NOMO-1 (cell line): ENCODE data around the gene SRD5A3.

Experiments used
- DNase-seq, 2 experiments: peaks; one replicate each; lab custom pipeline; 2025; ENCODE audit not compliant: unreplicated experiment in 2 of 2; lab: John Stamatoyannopoulos, UW

The SRD5A3 gene

DNA sequence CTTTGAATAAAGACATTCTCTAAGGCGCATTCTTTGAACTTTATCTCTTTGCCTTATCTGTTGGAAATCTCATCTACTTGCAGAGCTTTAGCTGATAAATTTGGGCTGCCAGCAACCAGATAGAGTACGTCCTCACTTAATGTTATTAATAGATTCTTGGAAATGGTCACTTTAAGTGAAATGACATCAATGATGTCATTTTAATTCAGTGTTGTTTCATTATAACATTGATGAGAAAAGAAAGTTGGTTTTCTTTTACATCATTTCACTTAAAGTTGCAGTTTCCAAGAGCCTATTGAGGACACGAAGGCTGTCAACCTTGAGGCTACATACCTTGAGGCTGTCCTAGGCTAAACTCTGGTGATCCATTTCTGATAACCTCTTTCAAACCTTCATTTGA, 59.0 kb downstream of the SRD5A3 start:
- no peak for DNase-seq

DNA sequence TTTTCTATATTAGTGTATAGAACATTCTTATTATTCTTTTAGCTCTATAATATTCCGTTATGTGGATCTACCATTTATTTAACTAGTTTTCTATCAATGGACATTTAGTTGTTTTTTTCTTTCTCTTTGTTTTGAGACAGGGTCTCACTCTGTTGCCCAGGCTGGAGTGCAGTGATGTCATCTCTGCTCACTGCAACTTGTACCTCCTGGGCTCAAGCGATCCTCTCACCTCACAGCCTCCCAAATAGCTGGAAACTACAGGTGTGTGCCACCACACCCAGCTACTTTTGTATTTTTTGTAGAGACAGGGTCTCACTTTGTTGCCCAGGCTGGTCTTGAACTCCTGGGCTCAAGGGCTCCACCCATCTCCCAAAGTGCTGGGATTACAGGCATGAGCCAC, 60.5 kb downstream of the SRD5A3 start:
- DNase-seq = no peak

DNA sequence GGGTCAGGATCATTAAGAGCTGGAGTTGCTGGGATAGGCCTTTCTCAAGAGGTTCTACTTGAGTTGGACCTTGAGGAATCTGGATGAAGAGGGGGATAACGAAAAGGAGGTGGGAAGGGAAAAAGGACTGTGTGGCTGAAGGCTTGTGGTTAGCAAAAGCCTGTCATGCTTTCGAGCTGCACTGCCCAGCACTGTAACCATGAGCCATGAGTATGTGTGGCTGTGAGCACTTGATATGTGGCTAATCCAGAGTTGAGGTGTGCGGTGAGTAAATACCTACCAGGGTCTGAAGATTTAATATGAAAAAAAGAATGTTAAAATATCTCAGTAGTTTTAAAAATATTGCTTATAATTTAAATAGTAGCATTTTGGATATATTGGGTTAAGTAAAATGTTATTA, 61.1 kb downstream of the SRD5A3 start:
- no peak for DNase-seq

DNA sequence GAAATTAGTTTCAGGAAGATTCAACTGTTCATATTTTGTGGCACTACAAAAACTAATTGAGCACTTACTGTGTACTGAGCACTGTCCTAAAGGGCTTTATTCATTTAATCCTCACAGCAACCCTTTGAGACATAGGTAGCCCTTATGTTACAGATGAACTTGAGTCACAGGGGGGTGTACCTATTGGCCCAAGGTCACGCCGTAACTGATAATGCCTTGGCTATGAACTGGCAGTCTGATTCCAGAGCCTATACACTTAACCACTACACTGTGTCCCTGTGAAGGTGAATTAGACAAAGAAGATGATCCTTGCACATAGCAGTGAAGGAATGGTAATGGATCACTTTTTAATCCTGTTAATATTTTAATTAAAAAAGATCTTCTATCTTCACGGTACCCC, 61.7 kb downstream of the SRD5A3 start:
- DNase-seq = no peak

DNA sequence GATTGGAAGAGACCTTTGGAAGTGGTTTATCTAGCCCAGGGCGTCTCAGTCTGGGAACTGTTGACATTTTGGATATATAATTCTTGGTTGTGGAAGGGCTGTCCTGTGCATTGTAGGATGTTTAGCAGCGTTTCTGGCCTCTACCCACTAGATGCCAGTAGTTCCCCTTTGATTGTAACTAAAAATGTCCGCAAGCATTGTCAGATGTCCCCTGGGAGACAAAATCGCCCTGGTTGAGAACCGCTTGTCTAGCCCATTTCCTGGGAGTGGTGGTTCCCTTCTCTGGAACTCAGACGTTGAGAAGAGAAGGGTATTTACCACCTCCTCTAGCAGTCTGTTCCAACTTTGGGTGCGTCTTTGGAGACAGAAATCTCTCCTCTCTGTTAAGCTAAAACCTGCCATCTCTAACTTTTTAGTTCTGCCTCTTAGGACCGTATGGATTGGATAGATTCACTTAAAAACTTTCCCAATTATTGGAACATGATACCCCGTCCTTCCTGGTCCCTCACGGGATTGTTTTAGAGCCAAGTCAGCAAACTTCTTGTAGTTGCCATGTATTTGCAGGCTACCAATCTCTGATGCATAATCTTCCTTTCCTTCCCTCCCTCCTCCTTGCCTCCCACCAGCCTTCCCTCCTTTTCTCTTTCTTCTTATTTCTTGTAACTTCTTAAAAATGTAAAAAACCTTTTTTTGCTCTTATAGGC, 63.6 kb downstream of the SRD5A3 start:
- no peak for DNase-seq

DNA sequence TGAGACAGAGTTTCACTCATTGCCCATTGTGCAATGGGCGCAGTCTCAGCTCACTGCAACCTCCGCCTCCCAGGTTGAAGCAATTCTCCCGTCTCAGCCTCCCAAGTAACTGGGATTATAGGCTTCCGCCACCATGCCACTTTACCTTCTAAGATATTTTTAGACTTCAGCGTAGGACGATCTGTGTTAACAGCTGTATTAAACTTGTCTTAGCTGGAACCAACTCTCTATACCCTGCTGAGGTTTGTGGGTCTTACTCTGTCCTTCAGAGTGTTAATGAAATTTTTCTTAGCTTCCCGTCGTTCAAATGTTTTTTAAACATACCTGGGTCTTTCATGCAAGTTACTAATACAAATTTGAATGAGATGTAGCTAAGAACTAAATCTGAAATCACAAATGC, 64.4 kb downstream of the SRD5A3 start:
- DNase-seq = no peak

DNA sequence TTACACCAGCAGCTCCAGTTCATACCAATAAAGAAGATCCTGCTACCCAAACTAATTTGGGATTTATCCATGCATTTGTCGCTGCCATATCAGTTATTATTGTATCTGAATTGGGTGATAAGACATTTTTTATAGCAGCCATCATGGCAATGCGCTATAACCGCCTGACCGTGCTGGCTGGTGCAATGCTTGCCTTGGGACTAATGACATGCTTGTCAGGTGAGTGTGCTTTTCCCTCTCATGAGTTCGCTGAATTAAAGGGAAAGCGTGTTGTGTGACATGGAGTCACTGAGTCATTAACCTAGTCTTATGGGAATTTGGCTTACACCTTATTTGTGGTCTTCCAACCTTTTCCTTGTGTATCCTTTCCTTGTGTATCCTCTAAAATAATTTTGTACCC, 65.6 kb downstream of the SRD5A3 start:
- DNase-seq = no peak

DNA sequence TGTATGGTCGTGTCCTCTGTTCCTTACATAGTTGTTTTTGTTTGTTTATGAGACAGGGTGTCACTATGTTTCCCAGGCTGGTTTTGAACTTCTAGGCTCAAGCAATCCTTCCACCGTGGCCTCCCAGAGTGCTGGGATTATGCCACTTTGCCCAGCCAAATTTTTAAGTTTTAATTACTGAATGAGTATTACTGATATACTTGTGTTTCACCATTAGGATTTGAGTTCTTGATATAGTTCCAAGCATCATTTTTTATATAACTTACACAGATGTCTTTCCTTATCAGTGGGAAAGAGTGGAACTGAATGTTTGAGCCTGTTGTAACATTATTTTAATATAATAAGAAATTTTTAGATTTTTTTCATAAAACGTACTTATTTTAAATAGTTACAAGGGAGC, 70.1 kb downstream of the SRD5A3 start:
- DNase-seq = no peak
